HG03432 (cell line): Measurements from ENCODE around the gene ZHX3.
A peak's percentile ranks its signal among the peaks of the same experiment; 100 is the strongest.
"Not testable (repeated sequence)": the region's sequence is repeated elsewhere in the genome, so short reads cannot be mapped to it uniquely, and the experiment has no call there.

Experiments used
- ATAC-seq: cut with Tn5 transposase; IDR thresholded peaks from one replicate; pipeline ENCODE4 v1.9.1; 2021; ENCODE audit warnings: mild to moderate bottlenecking, moderate library complexity; ENCODE audit not compliant: unreplicated experiment

Gene ZHX3

GRCh38 chr20:41334443-41335421, 17.2 kb upstream of the ZHX3 start:
- no peak for ATAC-seq

- no peak for ATAC-seq
Observed at GRCh38 chr20:41334036-41334435, 16.5 kb upstream of the ZHX3 start.

DNA sequence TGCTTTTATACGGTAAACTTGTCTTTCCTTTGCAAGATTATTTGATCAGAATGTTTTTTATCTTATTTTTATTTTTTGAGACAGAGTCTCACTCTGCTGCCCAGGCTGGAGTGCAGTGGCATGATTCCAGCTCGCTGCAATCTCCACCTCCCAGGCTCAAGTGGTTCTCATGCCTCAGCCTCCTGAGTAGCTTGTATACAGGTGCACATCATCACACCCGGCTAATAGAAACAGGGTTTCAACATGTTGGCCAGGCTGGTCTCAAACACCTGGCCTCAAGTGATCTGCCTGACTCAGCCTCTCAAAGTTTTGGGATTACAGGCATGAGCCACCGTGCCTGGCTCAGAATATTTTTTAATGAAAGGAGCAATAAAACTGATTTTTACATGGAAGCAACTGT, 14.2 kb upstream of the ZHX3 start:
- ATAC-seq: no peak

- ATAC-seq: no peak
Observed at GRCh38 chr20:41330941-41331340, 13.4 kb upstream of the ZHX3 start.

DNA sequence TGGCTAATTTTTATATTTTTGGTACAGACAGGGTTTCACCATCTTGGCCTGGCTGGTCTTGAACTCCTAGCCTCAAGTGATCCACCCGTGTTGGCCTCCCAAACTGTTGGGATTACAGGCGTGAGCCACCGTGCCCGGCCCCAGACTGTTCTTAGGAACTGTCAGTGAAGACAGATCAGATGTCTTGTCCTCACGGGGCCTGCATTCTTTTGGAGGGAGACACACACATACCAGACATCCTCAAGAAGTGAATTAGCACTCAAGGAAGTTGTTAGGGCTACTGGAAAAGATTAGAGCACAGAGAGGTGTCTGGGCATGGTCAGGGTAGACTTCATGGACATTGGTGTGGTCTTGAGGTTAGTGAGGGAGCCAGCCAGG, 12.8 kb upstream of the ZHX3 start:
- no peak for ATAC-seq

- ATAC-seq: peak; percentile 84
Observed at GRCh38 chr20:41329435-41330342, 12.2 kb upstream of the ZHX3 start.

DNA sequence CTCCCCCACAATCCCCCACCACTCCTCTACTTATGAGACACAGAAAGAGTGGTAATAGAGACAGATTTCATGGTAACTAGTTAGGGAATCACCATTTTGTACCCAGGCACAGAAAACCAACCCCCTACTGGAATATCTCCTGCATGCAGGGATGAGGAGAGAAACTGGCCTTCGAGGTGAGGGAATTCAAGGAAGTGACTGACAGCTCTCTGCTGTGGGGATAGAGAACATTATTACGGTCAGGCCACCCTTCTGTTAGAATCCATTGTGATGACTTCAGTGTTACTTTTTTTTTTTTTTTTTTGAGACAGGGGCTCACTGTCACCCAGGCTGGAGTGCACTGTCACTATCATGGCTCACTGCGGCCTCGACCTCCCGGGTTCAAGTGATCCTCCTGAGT, 9.6 kb upstream of the ZHX3 start:
- ATAC-seq: no peak

DNA sequence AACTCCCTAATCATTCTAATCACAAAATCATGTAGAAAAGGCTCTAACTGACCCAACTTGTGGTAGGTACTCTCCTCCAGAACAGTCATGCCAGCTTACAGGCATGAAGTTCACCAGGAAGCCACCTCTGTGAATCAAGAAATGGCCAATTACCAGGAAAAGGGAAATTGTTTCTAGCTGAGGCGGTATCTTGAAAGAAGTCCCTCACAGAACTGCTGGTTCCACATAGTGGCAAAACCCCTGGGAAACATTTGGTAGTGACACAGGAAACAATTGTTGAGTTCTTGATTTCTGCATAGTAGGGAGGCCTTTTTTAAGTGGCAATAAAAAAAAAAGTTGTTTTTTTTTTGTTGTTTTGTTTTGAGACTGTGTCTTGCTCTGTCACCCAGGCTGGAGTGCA, 3.4 kb upstream of the ZHX3 start:
- ATAC-seq: no peak

DNA sequence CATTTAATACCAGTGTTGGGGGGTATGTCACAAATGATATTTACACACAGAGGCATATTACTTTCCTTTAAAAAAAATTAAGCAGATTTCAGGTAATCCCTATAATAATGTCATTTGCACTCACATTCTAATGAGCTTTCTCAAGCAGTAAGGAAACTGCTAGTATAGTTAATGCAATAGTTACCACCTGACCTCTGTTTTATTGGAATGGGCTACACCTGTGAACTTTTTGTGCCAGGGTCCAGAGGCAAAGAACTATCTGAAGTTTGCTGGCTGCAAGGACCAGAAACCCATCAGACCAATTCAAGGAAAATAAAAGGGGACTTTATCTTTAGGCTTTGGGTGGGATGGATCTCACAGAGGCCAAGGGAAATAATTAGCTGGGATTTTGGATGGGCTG, 2.9 kb upstream of the ZHX3 start:
- ATAC-seq: no peak

- no peak for ATAC-seq
Observed at GRCh38 chr20:41318271-41318649, 729 bp upstream of the ZHX3 start.

GRCh38 chr20:41316602-41317545, 657 bp downstream of the ZHX3 start:
- peak; percentile 76 for ATAC-seq

- ATAC-seq: no peak
Observed at GRCh38 chr20:41316051-41316450, 1.5 kb downstream of the ZHX3 start.

GRCh38 chr20:41314386-41314785, 3.1 kb downstream of the ZHX3 start:
- ATAC-seq: no peak

- ATAC-seq: not testable (repeated sequence)
Observed at GRCh38 chr20:41312009-41312408, 5.5 kb downstream of the ZHX3 start.

GRCh38 chr20:41309817-41310216, 7.7 kb downstream of the ZHX3 start:
- ATAC-seq: no peak

DNA sequence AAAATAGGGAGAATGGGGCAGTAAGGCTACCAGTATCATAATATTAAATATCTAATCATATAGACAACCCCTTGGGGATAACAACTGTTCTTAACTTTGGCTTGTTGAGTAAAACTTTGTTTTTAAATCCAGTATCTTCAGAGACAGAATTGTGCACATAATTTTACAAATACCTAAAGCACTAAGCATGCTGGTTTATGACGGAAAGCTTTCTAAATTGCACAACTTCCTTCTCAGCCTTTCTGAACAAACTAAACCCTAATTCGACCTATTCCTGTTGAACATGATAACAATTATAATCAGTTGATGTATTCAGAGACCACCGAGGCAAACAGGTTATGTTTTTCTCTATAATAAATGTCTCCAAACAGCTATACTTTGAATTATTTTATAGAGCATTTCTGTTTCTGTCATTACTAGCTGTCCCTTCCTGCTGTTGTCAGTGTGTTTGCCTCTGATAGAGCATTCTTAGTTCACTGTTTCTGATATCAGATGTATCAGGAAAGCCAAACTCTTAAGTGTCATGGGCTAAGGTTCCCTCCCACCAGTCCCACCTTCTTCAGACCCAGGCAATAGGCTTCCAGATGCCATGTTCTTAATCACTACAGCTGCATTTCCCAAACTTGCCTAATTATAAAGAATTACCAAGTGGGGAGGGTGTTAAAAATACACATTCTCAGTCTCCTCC, 8.7 kb downstream of the ZHX3 start:
- no peak for ATAC-seq

GRCh38 chr20:41308290-41308711, 9.2 kb downstream of the ZHX3 start:
- ATAC-seq: no peak

DNA sequence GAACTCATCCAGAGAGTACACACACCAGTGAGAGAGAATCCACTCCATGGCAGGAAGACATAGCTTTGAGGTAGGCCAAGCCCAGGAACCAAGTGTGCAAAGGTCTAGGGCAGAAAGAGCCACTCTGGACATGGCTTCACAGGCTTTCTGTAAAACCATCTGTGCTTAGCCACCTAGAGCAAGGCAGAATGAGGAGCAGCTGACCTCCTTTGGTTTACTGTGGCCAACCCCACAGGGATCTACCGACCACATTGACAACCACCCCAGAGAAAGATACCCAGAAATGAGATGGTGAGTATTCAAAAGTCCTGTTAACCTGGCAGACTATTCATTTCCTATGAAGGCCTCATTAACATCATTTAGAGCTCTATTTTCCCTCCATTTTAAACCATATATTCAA, 10.5 kb downstream of the ZHX3 start:
- ATAC-seq: no peak

- peak; percentile 92 for ATAC-seq
Observed at GRCh38 chr20:41306061-41306727, 11.3 kb downstream of the ZHX3 start.
